GM10266 (cell line): Measurements from ENCODE around the gene PLXNC1.

Source experiments
- DNase-seq: peaks from one replicate; pipeline ENCODE4 v3.0.0; 2012; ENCODE audit errors: extremely low spot score
- CTCF ChIP-seq: IDR thresholded peaks from 2 replicates; pipeline ENCODE4 v1.5.1; 2012; ENCODE audit warnings: mild to moderate bottlenecking, low read depth; ENCODE audit not compliant: control insufficient read depth, insufficient read depth; ENCODE audit errors: missing control alignments

Gene PLXNC1

GRCh38 chr12:94282675-94283074 lies 134.3 kb downstream of the PLXNC1 start:
- no peak for TF ChIP-seq CTCF
- DNase-seq: no peak

GRCh38 chr12:94284046-94284445 lies 135.7 kb downstream of the PLXNC1 start:
- DNase-seq: no peak
- TF ChIP-seq CTCF: no peak

- no peak for TF ChIP-seq CTCF
- no peak for DNase-seq
These were observed 136.5 kb downstream of the PLXNC1 start for GRCh38 chr12:94284859-94285258.

- DNase-seq: no peak
- no peak for TF ChIP-seq CTCF
These were observed 137.7 kb downstream of the PLXNC1 start for GRCh38 chr12:94285943-94286582.

GRCh38 chr12:94286583-94287244 lies 138.3 kb downstream of the PLXNC1 start:
- no peak for TF ChIP-seq CTCF
- no peak for DNase-seq

- no peak for TF ChIP-seq CTCF
- DNase-seq: no peak
These were observed 138.9 kb downstream of the PLXNC1 start for GRCh38 chr12:94287245-94287628.
